ENCODE data around the gene TMEM63A. TPM values are rescaled to one million over a fixed set of nuclear protein-coding genes. Genes with fewer than 3 reads are reported as not detected.
"Not testable (repeated sequence)": the region's sequence is repeated elsewhere in the genome, so short reads cannot be mapped to it uniquely, and the experiment has no call there.

The TMEM63A gene
- total and polyA plus RNA-seq, 2 of the 13 experiments (the other 11 are each of a cell fraction or from before 2014, with no cell fraction given), result 23.9 to 53.3 TPM

- BruUV-seq (replicated peaks), result no TSS peak
- TF ChIP-seq ZNF496 (CRISPR knock-in tag; IDR thresholded peaks at IDR 0.05; ENCODE audit: insufficient replicate concordance), result no peak
- TF ChIP-seq CSRNP1 (CRISPR knock-in tag; IDR thresholded peaks at IDR 0.05), result no peak
- Histone ChIP-seq H3K36me3 (replicated peaks in 1 of 2; ENCODE audit: control insufficient read depth in 1 of 2, insufficient read depth in 2 of 2, low read length in 2 of 2) (peaks cover 13 to 52% of the 10 kb centered on the region in 2 experiments), H3K27ac (ENCODE audit: extremely low read length, insufficient read depth, low read length) (no peak overlapping the region), H3K4me3 (replicated peaks in 1 of 3; ENCODE audit: insufficient read depth in 1 of 3, low read depth in 2 of 3, low read length in 3 of 3) (no peak overlapping the region), H3K4me2 (ENCODE audit: low read depth, low read length) (no peak overlapping the region), H2AFZ (ENCODE audit: low read length) (no peak overlapping the region), H3K9ac (ENCODE audit: insufficient read depth, low read depth, low read length) (no peak overlapping the region), H3K27me3 (ENCODE audit: control insufficient read depth in 1 of 2, insufficient read depth in 2 of 2, low read length in 2 of 2) (no peaks in the 10 kb centered on the region), H3K79me2 (ENCODE audit: insufficient read depth, low read length) (no peaks in the 10 kb centered on the region), H3K9me3 (ENCODE audit: low read length) (no peaks in the 10 kb centered on the region), H4K20me1 (ENCODE audit: insufficient read depth, low read length) (no peaks in the 10 kb centered on the region), H3K4me1 (ENCODE audit: insufficient read depth, low read length) (no peaks in the 10 kb centered on the region)
- ChIA-PET CTCF (ENCODE audit: low intra/inter-chr PET ratio, low total read pairs) (no interaction called here), POLR2A (no interaction called here)
- no peak for ATAC-seq
- intact Hi-C loops (cut with micrococcal nuclease; ENCODE audit: unreplicated experiment) (no loop called here), in situ Hi-C loops (cut with HindIII; ENCODE audit: extremely low pct_ligation_motif_present, low pct_unique_long_range_greater_than_20kb) (no loop called here)
- 92% methylated on average over 14 of the region's 14 CpGs for WGBS (ENCODE audit: low lambda C conversion rate)
- DNase-seq (ENCODE audit: low spot score), result no peak
- FAIRE-seq, result no peak
These were observed 43.4 kb downstream of the TMEM63A start for GRCh38 chr1:225838793-225839192.

GRCh38 chr1:225836296-225836695 lies 45.9 kb downstream of the TMEM63A start:
- CTCF ChIA-PET (ENCODE audit: low intra/inter-chr PET ratio, low total read pairs); in situ Hi-C loops (cut with HindIII; ENCODE audit: extremely low pct_ligation_motif_present, low pct_unique_long_range_greater_than_20kb); H3K9me3 ChIP-seq (ENCODE audit: low read length); FAIRE-seq; POLR2A ChIA-PET; H3K79me2 ChIP-seq (ENCODE audit: insufficient read depth, low read length); H3K9ac ChIP-seq (ENCODE audit: insufficient read depth, low read depth, low read length); H4K20me1 ChIP-seq (ENCODE audit: insufficient read depth, low read length); BruUV-seq (replicated peaks); H3K4me2 ChIP-seq (ENCODE audit: low read depth, low read length); H3K27ac ChIP-seq (ENCODE audit: extremely low read length, insufficient read depth, low read length); DNase-seq (ENCODE audit: low spot score); H3K4me1 ChIP-seq (ENCODE audit: insufficient read depth, low read length); H3K4me3 ChIP-seq (replicated peaks in 1 of 3; ENCODE audit: insufficient read depth in 1 of 3, low read depth in 2 of 3, low read length in 3 of 3); H2AFZ ChIP-seq (ENCODE audit: low read length); H3K27me3 ChIP-seq (ENCODE audit: control insufficient read depth in 1 of 2, insufficient read depth in 2 of 2, low read length in 2 of 2); ATAC-seq; intact Hi-C loops (cut with micrococcal nuclease; ENCODE audit: unreplicated experiment): not testable (repeated sequence)
- peaks cover 14 to 66% of the 10 kb centered on the region in 2 experiments for H3K36me3 ChIP-seq (replicated peaks in 1 of 2; ENCODE audit: control insufficient read depth in 1 of 2, insufficient read depth in 2 of 2, low read length in 2 of 2)
- WGBS (ENCODE audit: low lambda C conversion rate), result 96% methylated on average over 4 of the region's 4 CpGs

Measured in HepG2 (cell line).